Neural progenitor cell (in vitro differentiated cells): ENCODE measurements around the gene RNMT. TPM values are rescaled to one million over a fixed set of nuclear protein-coding genes. Genes with fewer than 3 reads are reported as not detected.

Experiments
- DNase-seq: peaks from one replicate; pipeline ENCODE4 v3.0.0-alpha.2; 2016; ENCODE audit warnings: low spot score
- H2AFZ ChIP-seq: fragments of 200-600 bp; sonication (generic); replicated peaks from 2 replicates; pipeline ENCODE4 v1.6.1; 2016; ENCODE audit warnings: antibody characterized with exemption
- H3F3A ChIP-seq: fragments of 200-600 bp; sonication (generic); 2 replicates; pipeline ENCODE4 v1.6.1; 2016; ENCODE audit warnings: antibody characterized with exemption, low read depth
- H3K27ac ChIP-seq: fragments of 200-600 bp; sonication (generic); 2 replicates; pipeline ENCODE4 v1.5.1; 2016; ENCODE audit warnings: mild to moderate bottlenecking
- H3K27me3 ChIP-seq: fragments of 200-600 bp; sonication (generic); 2 replicates; pipeline ENCODE4 v1.6.1; 2016; ENCODE audit warnings: mild to moderate bottlenecking, moderate library complexity
- H3K36me3 ChIP-seq: fragments of 200-600 bp; sonication (generic); 2 replicates; pipeline ENCODE4 v1.5.1; 2016
- H3K4me1 ChIP-seq: fragments of 200-600 bp; sonication (generic); 2 replicates; pipeline ENCODE4 v1.6.1; 2016; ENCODE audit warnings: mixed run types
- H3K4me2 ChIP-seq: fragments of 200-600 bp; sonication (generic); 2 replicates; pipeline ENCODE4 v1.6.1; 2016
- H3K4me3 ChIP-seq: fragments of 200-600 bp; sonication (generic); 2 replicates; pipeline ENCODE4 v1.5.1; 2016
- H3K79me2 ChIP-seq: fragments of 200-600 bp; sonication (generic); 2 replicates; pipeline ENCODE4 v1.6.1; 2016; ENCODE audit warnings: low read depth
- H3K9ac ChIP-seq: fragments of 200-600 bp; sonication (generic); 2 replicates; pipeline ENCODE4 v1.6.1; 2016
- H3K9me3 ChIP-seq: fragments of 200-600 bp; sonication (generic); 2 replicates; pipeline ENCODE4 v1.5.1; 2016; ENCODE audit warnings: low read depth
- H4K20me1 ChIP-seq: fragments of 200-600 bp; sonication (generic); 2 replicates; pipeline ENCODE4 v1.6.1; 2016; ENCODE audit warnings: low read depth
- H3K27ac Mint-ChIP-seq: 3 replicates; pipeline ENCODE4 v1.8.0; 2021; ENCODE audit warnings: mixed read lengths
- H3K27me3 Mint-ChIP-seq: 2 replicates; pipeline ENCODE4 v1.8.0; 2022; ENCODE audit warnings: low read depth, mild to moderate bottlenecking, inconsistent platforms, moderate library complexity, mixed read lengths; ENCODE audit not compliant: insufficient read depth
- H3K36me3 Mint-ChIP-seq: 3 replicates; pipeline ENCODE4 v1.8.0; 2021; ENCODE audit warnings: mixed read lengths
- H3K4me1 Mint-ChIP-seq: 3 replicates; pipeline ENCODE4 v1.8.0; 2021; ENCODE audit warnings: mixed read lengths
- H3K4me3 Mint-ChIP-seq: 3 replicates; pipeline ENCODE4 v1.8.0; 2021; ENCODE audit warnings: mild to moderate bottlenecking, moderate library complexity, mixed read lengths
- H3K9me3 Mint-ChIP-seq: 3 replicates; pipeline ENCODE4 v1.8.0; 2020; ENCODE audit warnings: mixed read lengths
- EZH2 ChIP-seq: fragments of 200-600 bp; sonication (generic); IDR thresholded peaks from 2 replicates; pipeline ENCODE4 v1.6.1; 2017; ENCODE audit warnings: antibody characterized with exemption, mild to moderate bottlenecking, moderate library complexity
- EZH2phosphoT487 ChIP-seq: fragments of 200-600 bp; sonication (generic); IDR thresholded peaks from 2 replicates; pipeline ENCODE4 v1.6.1; 2017; ENCODE audit warnings: antibody characterized with exemption
- total RNA-seq: library from RNA; depleted of rRNA; stranded (reverse); fragments of >200 nt; gene quantifications from 2 replicates; pipeline ENCODE4 v1.2.3, GENCODE V29; 2015; ENCODE audit warnings: low replicate concordance
- TF ChIP-seq, protein P1 (sequence below): fragments of 200-600 bp; sonication (generic); IDR thresholded peaks from 2 replicates; pipeline ENCODE4 v1.5.1; 2017; ENCODE audit warnings: antibody characterized with exemption, mild to moderate bottlenecking

RNMT gene
- total RNA-seq, 1 donor from 2014 or later = 70.4 TPM

- H3K27ac Mint-ChIP-seq = no peak overlapping the region
- H3K4me2 ChIP-seq = peak overlapping the region; percentile 85
- H3F3A ChIP-seq = no peaks in the 10 kb centered on the region
- H3K4me3 ChIP-seq = peak overlapping the region; percentile 49
- H4K20me1 ChIP-seq = no peaks in the 10 kb centered on the region
- H3K4me1 ChIP-seq = no peaks in the 10 kb centered on the region
- TF ChIP-seq, protein P1, sequence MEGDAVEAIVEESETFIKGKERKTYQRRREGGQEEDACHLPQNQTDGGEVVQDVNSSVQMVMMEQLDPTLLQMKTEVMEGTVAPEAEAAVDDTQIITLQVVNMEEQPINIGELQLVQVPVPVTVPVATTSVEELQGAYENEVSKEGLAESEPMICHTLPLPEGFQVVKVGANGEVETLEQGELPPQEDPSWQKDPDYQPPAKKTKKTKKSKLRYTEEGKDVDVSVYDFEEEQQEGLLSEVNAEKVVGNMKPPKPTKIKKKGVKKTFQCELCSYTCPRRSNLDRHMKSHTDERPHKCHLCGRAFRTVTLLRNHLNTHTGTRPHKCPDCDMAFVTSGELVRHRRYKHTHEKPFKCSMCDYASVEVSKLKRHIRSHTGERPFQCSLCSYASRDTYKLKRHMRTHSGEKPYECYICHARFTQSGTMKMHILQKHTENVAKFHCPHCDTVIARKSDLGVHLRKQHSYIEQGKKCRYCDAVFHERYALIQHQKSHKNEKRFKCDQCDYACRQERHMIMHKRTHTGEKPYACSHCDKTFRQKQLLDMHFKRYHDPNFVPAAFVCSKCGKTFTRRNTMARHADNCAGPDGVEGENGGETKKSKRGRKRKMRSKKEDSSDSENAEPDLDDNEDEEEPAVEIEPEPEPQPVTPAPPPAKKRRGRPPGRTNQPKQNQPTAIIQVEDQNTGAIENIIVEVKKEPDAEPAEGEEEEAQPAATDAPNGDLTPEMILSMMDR = no peak
- peak; percentile 21 for TF ChIP-seq EZH2phosphoT487
- TF ChIP-seq EZH2 = peak; percentile 28
- no peak overlapping the region for H3K27ac ChIP-seq
- H3K4me3 Mint-ChIP-seq = peak overlapping the region; percentile 77
- no peak overlapping the region for H3K9ac ChIP-seq
- H3K79me2 ChIP-seq = no peaks in the 10 kb centered on the region
- no peaks in the 10 kb centered on the region for H3K9me3 ChIP-seq
- no peaks in the 10 kb centered on the region for H3K36me3 ChIP-seq
- H3K27me3 Mint-ChIP-seq = peaks cover 29% of the 10 kb centered on the region
- DNase-seq = no peak
- no peaks in the 10 kb centered on the region for H3K36me3 Mint-ChIP-seq
- peaks cover 30% of the 10 kb centered on the region for H3K27me3 ChIP-seq
- no peaks in the 10 kb centered on the region for H3K9me3 Mint-ChIP-seq
- H2AFZ ChIP-seq = peak overlapping the region; percentile 93
- peaks cover 7% of the 10 kb centered on the region for H3K4me1 Mint-ChIP-seq
Observed at GRCh38 chr18:13801260-13801601, 74.8 kb downstream of the RNMT start.

- H3K27me3 ChIP-seq = peaks cover 30% of the 10 kb centered on the region
- no peaks in the 10 kb centered on the region for H4K20me1 ChIP-seq
- no peak for DNase-seq
- Mint-ChIP-seq H3K4me3 (no peak overlapping the region), H3K9me3 (no peaks in the 10 kb centered on the region), H3K36me3 (no peaks in the 10 kb centered on the region), H3K27ac (no peak overlapping the region), H3K4me1 (peaks cover 7% of the 10 kb centered on the region), H3K27me3 (peaks cover 25% of the 10 kb centered on the region)
- H3K4me1 ChIP-seq = peaks cover 11% of the 10 kb centered on the region
- no peak overlapping the region for H3K9ac ChIP-seq
- no peaks in the 10 kb centered on the region for H3K36me3 ChIP-seq
- H3K4me2 ChIP-seq = no peak overlapping the region
- H3K4me3 ChIP-seq = no peak overlapping the region
- H3K9me3 ChIP-seq = no peaks in the 10 kb centered on the region
- H3F3A ChIP-seq = peaks cover under 1% of the 10 kb centered on the region
- H2AFZ ChIP-seq = no peak overlapping the region
- no peak for TF ChIP-seq EZH2
- TF ChIP-seq, protein P1 = no peak
- no peak for TF ChIP-seq EZH2phosphoT487
- no peak overlapping the region for H3K27ac ChIP-seq
- H3K79me2 ChIP-seq = no peaks in the 10 kb centered on the region
Observed at GRCh38 chr18:13804305-13804704, 77.8 kb downstream of the RNMT start.

DNA sequence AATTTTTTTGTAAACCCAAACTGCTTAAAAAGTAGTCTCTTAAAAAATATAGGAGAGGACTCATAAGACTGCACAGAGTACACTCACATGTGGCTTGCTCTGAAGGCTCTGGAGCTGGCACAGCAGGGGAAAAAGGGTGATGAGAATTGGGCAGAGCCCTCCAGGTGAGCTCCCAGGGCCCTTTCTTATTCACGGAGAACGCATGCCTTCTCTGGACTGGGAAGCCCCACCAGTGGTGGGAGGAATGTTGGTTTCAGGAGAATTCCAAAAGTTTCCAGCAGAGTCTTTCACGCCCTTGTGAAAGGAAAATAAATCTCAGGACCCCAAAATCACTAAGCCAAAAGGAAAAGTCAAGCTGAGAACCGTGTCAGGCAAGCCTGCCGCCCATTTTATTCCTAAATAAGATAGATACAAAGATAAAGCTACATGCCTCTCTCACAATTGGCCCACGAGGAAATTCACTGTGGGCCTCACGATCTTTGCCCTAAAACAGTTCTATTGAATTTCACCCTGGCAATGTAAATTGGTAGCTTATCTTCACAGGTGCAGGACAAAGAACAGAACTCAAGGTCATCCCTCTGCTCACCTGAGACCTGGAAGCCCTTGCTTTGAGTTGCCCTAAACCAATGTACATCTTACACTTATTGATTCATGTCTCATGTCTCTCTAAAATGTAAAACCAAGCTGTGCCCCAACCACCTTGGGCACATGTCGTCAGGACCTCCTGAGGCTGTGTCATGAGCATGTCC lies 82.0 kb downstream of the RNMT start:
- no peak for TF ChIP-seq EZH2
- TF ChIP-seq, protein P1 = no peak
- peaks cover 2% of the 10 kb centered on the region for H3K4me1 Mint-ChIP-seq
- H3K27me3 Mint-ChIP-seq = peaks cover 6% of the 10 kb centered on the region
- H3K4me1 ChIP-seq = peaks cover 21% of the 10 kb centered on the region
- H3K9ac ChIP-seq = no peak overlapping the region
- H3K4me3 ChIP-seq = no peak overlapping the region
- H3K27ac Mint-ChIP-seq = no peak overlapping the region
- H3F3A ChIP-seq = peaks cover 4% of the 10 kb centered on the region
- no peaks in the 10 kb centered on the region for H3K9me3 ChIP-seq
- H3K36me3 ChIP-seq = no peaks in the 10 kb centered on the region
- H2AFZ ChIP-seq = no peak overlapping the region
- no peaks in the 10 kb centered on the region for H3K9me3 Mint-ChIP-seq
- no peaks in the 10 kb centered on the region for H4K20me1 ChIP-seq
- H3K79me2 ChIP-seq = no peaks in the 10 kb centered on the region
- no peak overlapping the region for H3K4me2 ChIP-seq
- H3K36me3 Mint-ChIP-seq = no peaks in the 10 kb centered on the region
- H3K27me3 ChIP-seq = no peaks in the 10 kb centered on the region
- H3K27ac ChIP-seq = no peak overlapping the region
- no peak overlapping the region for H3K4me3 Mint-ChIP-seq
- DNase-seq = no peak
